GM03348 (cell line): ENCODE results near the gene SMIM23.

Experiments used
- DNase-seq: peaks from one replicate; pipeline ENCODE4 v3.0.0; 2012; ENCODE audit warnings: low spot score

Gene SMIM23

GRCh38 chr5:171816666-171817065, 31.0 kb downstream of the SMIM23 start:
- no peak for DNase-seq

- no peak for DNase-seq
These were observed 34.9 kb downstream of the SMIM23 start for GRCh38 chr5:171820561-171820960.

GRCh38 chr5:171821286-171821685, 35.7 kb downstream of the SMIM23 start:
- DNase-seq, result no peak

GRCh38 chr5:171823269-171823668, 37.7 kb downstream of the SMIM23 start:
- no peak for DNase-seq

- DNase-seq, result no peak
These were observed 39.4 kb downstream of the SMIM23 start for GRCh38 chr5:171825051-171825450.

- DNase-seq, result no peak
These were observed 40.5 kb downstream of the SMIM23 start for GRCh38 chr5:171826132-171826531.

- DNase-seq, result no peak
These were observed 41.5 kb downstream of the SMIM23 start for GRCh38 chr5:171827162-171827561.

- no peak for DNase-seq
These were observed 45.1 kb downstream of the SMIM23 start for GRCh38 chr5:171830686-171831085.

- DNase-seq, result no peak
These were observed 47.2 kb downstream of the SMIM23 start for GRCh38 chr5:171832775-171833174.

GRCh38 chr5:171834461-171834860, 48.8 kb downstream of the SMIM23 start:
- DNase-seq, result no peak

GRCh38 chr5:171835066-171835465, 49.4 kb downstream of the SMIM23 start:
- no peak for DNase-seq

- DNase-seq, result no peak
These were observed 51.9 kb downstream of the SMIM23 start for GRCh38 chr5:171837522-171837921.

- no peak for DNase-seq
These were observed 52.4 kb downstream of the SMIM23 start for GRCh38 chr5:171838066-171838465.

GRCh38 chr5:171839112-171839511, 53.5 kb downstream of the SMIM23 start:
- DNase-seq, result no peak

GRCh38 chr5:171840066-171840465, 54.4 kb downstream of the SMIM23 start:
- DNase-seq, result no peak
